ENCODE results near the gene PWWP2B.

DNA sequence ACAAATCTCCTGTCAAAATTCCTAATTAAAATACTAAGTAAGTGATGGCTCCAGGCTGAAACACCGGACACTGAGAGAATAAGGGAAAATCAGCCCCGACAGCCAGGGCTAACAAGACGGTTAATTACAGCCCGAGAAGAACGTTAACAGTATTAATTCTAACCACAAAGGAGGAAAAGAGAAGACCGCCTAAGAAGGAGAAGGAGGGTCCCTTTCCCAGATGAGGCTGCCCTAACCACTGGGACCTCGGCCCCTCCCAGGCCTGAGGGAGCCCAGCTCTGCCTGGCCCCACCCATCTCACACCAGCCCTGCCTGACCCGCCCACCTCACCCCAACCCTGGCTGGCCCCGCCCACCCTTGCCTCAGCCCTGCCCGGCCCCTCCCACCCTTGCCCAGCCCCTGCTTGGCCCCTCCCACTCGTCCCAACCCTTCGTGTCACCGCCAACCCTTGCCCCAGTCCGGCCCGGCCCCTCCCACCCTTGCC, 51.3 kb downstream of the PWWP2B start:
- TF ChIP-seq TAF1 (IDR thresholded peaks at IDR 0.05; ENCODE audit: borderline replicate concordance, low read depth, low read length) (no peak), POLR2A (IDR thresholded peaks at IDR 0.05; ENCODE audit: low read depth, low read length) (no peak), POLR2AphosphoS5 (IDR thresholded peaks at IDR 0.05; ENCODE audit: low read depth, low read length) (no peak)

All from GM12892 (cell line).